Tibial artery (tissue), 4 donors: ENCODE results near the gene POGZ.
A peak's percentile ranks its signal among the peaks of the same experiment; 100 is the strongest.

Source experiments
- DNase-seq, 2 donors: peaks; one replicate each; pipeline ENCODE4 v3.0.0-alpha.2; 2019
- H3K27ac ChIP-seq, 2 donors: fragments of 200-600 bp; sonication (generic) in 1 of 2; 1 replicate in 1 of 2; 2 replicates in 1 of 2; pipeline ENCODE4 v1.5.1; 2018 to 2019; ENCODE audit warnings: mild to moderate bottlenecking in 1 of 2
- H3K27me3 ChIP-seq, 2 donors: fragments of 200-600 bp; sonication (generic) in 1 of 2; one replicate each; pipeline versions ENCODE4 v1.5.1 to v1.6.0; 2016 to 2019
- H3K36me3 ChIP-seq, 3 donors: fragments of 200-600 bp; sonication (generic) in 2 of 3; one replicate each; pipeline ENCODE4 v1.5.1; 2016 to 2019; ENCODE audit warnings: mild to moderate bottlenecking in 2 of 3
- H3K4me1 ChIP-seq, 4 donors: fragments of 200-600 bp; sonication (generic) in 2 of 4; 1 replicate in 3 of 4; 2 replicates in 1 of 4; pipeline ENCODE4 v1.5.1; 2016 to 2019
- H3K4me3 ChIP-seq, 2 donors: fragments of 200-600 bp; sonication (generic) in 1 of 2; 1 replicate in 1 of 2; 2 replicates in 1 of 2; pipeline ENCODE4 v1.5.1; 2018 to 2019; ENCODE audit warnings: mild to moderate bottlenecking in 2 of 2
- H3K9me3 ChIP-seq, 3 donors: fragments of 200-600 bp; sonication (generic) in 1 of 3; one replicate each; pipeline ENCODE4 v1.5.1; 2016 to 2019
- intact Hi-C: fragments of 100-400 bp; cut with DNase I; formaldehyde crosslinking; loops from one replicate; pipeline ENCODE4 v1.15.0; 2023; ENCODE audit warnings: low total_unique reads
- TF ChIP-seq, protein P1 (sequence below), 2 experiments: fragments of 200-600 bp in 1 of 2; fragments of 450-650 bp in 1 of 2; IDR thresholded peaks; one replicate each; pipeline ENCODE4 v1.5.1; 2017 to 2019; ENCODE audit warnings: antibody characterized with exemption in 2 of 2, mild to moderate bottlenecking in 1 of 2, moderate library complexity in 1 of 2

Gene POGZ

GRCh38 chr1:151477066-151477465 is 17.8 kb upstream of the POGZ start:
- Histone ChIP-seq H3K9me3 (peaks cover 0 to 5% (median 0%) of the 10 kb centered on the region in 3 donors), H3K36me3 (no peaks in the 10 kb centered on the region), H3K4me3 (no peak overlapping the region), H3K4me1 (peaks cover 0 to 7% (median 2%) of the 10 kb centered on the region in 4 donors), H3K27ac (no peak overlapping the region), H3K27me3 (peaks cover 0 to 5% of the 10 kb centered on the region in 2 donors)
- no peak for DNase-seq
- TF ChIP-seq, protein P1, sequence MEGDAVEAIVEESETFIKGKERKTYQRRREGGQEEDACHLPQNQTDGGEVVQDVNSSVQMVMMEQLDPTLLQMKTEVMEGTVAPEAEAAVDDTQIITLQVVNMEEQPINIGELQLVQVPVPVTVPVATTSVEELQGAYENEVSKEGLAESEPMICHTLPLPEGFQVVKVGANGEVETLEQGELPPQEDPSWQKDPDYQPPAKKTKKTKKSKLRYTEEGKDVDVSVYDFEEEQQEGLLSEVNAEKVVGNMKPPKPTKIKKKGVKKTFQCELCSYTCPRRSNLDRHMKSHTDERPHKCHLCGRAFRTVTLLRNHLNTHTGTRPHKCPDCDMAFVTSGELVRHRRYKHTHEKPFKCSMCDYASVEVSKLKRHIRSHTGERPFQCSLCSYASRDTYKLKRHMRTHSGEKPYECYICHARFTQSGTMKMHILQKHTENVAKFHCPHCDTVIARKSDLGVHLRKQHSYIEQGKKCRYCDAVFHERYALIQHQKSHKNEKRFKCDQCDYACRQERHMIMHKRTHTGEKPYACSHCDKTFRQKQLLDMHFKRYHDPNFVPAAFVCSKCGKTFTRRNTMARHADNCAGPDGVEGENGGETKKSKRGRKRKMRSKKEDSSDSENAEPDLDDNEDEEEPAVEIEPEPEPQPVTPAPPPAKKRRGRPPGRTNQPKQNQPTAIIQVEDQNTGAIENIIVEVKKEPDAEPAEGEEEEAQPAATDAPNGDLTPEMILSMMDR (IDR thresholded peaks at IDR 0.05), result no peak
- intact Hi-C loops, result no loop called here

DNA sequence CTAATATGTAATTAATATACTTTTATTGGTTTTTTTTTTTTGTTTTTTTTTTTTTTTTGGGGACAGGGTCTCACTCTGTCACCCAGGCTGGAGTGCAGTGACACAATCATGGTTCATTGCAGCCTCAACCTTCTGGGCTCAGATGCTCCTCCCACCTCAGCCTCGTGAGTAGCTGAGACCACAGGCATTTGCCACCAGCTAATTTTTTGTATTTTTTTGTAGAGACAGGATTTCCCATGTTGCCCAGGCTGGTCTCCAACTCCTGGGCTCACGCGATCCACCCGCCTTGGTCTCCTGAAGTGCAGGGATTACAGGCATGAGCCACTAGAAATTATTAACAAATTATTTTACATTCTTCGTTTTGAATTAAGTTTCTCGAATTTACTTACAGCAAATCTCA is 16.8 kb upstream of the POGZ start:
- peaks cover 0 to 5% of the 10 kb centered on the region in 2 donors for H3K27me3 ChIP-seq
- H3K4me3 ChIP-seq, result no peak overlapping the region
- TF ChIP-seq, protein P1 (IDR thresholded peaks at IDR 0.05), result no peak
- no peak for DNase-seq
- H3K9me3 ChIP-seq, result no peaks in the 10 kb centered on the region
- no peaks in the 10 kb centered on the region for H3K36me3 ChIP-seq
- no peak overlapping the region for H3K27ac ChIP-seq
- H3K4me1 ChIP-seq, result peaks cover 0 to 7% (median 2%) of the 10 kb centered on the region in 4 donors
- intact Hi-C loops, result no loop called here

DNA sequence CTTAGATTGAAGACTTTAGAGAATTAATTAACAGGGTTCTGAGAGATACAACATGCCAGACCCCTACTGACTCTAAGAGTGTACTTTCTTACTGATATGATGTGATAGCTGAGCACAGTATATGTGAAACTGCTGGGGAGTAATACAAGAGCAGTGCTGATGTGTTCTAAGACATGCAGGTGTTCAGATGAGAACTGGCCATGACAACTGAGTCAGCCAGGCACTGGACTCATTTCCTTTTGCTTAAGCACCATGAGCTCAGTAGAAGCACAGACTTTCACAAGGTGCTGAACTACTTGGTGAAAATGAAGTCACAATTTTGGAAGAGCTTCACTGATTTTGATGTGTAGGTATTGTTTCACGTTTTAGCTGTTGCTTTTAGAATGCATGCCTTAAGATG is 15.9 kb upstream of the POGZ start:
- DNase-seq, result no peak
- no peaks in the 10 kb centered on the region for H3K36me3 ChIP-seq
- no peak overlapping the region for H3K4me3 ChIP-seq
- intact Hi-C loops, result no loop called here
- no peak overlapping the region for H3K27ac ChIP-seq
- peaks cover 0 to 7% (median 2%) of the 10 kb centered on the region in 4 donors for H3K4me1 ChIP-seq
- peaks cover 0 to 5% of the 10 kb centered on the region in 2 donors for H3K27me3 ChIP-seq
- H3K9me3 ChIP-seq, result no peaks in the 10 kb centered on the region
- TF ChIP-seq, protein P1 (IDR thresholded peaks at IDR 0.05), result no peak

DNA sequence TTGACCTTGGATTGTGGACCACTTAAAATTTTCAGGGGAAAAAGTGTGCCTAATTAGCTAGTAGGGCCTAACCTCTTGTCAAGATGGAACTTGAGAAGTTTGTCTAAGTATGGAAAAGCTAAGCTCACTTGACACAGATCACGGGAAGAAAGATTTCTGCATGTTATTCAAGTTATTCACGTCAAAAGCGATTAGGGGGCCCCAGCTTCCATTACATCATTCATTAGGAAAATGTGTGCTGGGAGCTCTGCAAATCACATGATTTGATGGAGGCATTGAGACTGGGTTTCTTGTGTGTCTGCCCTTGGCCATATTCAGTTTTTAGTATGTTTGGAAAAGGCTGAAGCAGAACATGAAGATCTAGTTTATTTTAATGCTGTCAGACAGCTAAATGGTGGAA is 15.5 kb upstream of the POGZ start:
- no peak for DNase-seq
- peaks cover 0 to 5% of the 10 kb centered on the region in 2 donors for H3K27me3 ChIP-seq
- no peaks in the 10 kb centered on the region for H3K36me3 ChIP-seq
- no peak overlapping the region for H3K27ac ChIP-seq
- peaks cover 0 to 7% (median 2%) of the 10 kb centered on the region in 4 donors for H3K4me1 ChIP-seq
- intact Hi-C loops, result no loop called here
- H3K9me3 ChIP-seq, result no peaks in the 10 kb centered on the region
- H3K4me3 ChIP-seq, result no peak overlapping the region
- TF ChIP-seq, protein P1 (IDR thresholded peaks at IDR 0.05), result no peak

- TF ChIP-seq, protein P1 (IDR thresholded peaks at IDR 0.05), result no peak
- no peaks in the 10 kb centered on the region for H3K9me3 ChIP-seq
- intact Hi-C loops, result no loop called here
- H3K4me3 ChIP-seq, result peak overlapping the region; percentile 56 to 65
- H3K36me3 ChIP-seq, result no peaks in the 10 kb centered on the region
- H3K27me3 ChIP-seq, result peaks cover 0 to 5% of the 10 kb centered on the region in 2 donors
- peak overlapping the region; percentile 73 to 74 for H3K27ac ChIP-seq
- H3K4me1 ChIP-seq, result peaks cover 0 to 7% (median 2%) of the 10 kb centered on the region in 4 donors
- DNase-seq, result peak; percentile 25 to 71
These were observed 13.8 kb upstream of the POGZ start for GRCh38 chr1:151472856-151473731.
